HG03025 (cell line): ENCODE results near the gene TMEM8B.
A peak's percentile ranks its signal among the peaks of the same experiment; 100 is the strongest.

Experiments used
- ATAC-seq: cut with Tn5 transposase; IDR thresholded peaks from one replicate; pipeline ENCODE4 v1.9.1; 2021; ENCODE audit warnings: mild to moderate bottlenecking, moderate library complexity; ENCODE audit not compliant: unreplicated experiment, low FRiP score

Gene TMEM8B

DNA sequence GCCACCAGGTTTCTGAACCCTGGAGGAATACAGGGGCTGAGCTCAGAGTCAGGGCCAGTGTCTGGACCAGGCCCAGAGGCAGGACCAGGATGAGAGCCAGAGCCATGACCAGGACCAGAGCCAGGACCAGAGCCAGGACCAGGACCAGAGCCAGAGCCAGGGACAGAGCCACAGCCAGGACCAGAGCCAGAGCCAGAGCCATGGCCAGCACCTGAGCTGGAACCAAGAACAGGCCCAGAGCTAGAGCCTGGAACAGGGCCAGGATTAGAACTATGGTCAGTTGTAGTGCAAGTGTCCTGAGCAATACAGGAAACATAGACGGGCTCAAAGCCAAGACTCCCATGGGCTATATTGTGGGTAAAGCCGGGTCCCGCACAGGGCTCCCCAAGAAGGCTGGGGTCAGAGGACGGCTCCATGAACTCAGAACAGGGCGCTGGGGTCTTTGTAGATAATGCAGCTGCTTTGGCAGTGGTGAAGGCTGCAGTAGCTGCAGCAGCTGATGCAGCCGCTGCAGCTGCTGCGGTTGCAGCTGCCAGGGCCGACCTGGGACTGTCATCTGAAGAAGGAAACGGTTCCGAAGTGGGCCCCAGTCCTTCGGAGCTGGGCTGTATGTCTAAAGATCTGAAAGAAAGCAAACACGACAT is 17.5 kb upstream of the TMEM8B start:
- peak; percentile 0 for ATAC-seq

DNA sequence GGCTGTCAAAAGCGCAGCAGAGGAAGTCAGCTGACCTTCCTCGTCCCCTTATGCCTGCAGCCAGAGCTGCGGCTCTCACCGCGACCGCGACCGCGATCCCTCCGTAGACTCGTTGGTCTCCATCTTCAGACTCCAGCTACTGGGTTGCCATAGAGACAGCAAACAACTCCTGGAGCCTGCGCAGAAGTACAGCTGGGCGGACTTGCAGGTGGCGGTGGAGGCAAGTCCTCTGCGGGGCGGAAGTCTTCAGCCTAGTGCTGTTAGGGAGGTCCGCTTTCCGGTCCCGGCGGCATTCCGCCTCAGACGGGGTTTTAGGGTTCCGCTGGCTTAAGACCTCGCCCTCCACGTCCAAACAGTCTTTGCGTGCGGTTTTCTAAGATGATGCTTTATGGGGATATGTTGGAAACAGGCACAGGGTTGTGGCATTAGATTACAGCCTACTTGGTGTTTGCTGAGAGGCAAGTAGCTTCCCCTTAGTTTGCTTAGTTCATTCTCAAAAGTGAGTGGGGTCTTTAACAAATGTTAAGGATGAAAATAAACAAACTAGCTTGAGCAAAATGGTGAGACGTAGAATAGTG is 16.9 kb upstream of the TMEM8B start, which contains the start of gene SPAG8:
Gene SPAG8 (minus strand): TSS at position 238 of the 578 bp plus-strand sequence. CDS start 115 bp downstream, at position 123.
- ATAC-seq: peak; percentile 39

DNA sequence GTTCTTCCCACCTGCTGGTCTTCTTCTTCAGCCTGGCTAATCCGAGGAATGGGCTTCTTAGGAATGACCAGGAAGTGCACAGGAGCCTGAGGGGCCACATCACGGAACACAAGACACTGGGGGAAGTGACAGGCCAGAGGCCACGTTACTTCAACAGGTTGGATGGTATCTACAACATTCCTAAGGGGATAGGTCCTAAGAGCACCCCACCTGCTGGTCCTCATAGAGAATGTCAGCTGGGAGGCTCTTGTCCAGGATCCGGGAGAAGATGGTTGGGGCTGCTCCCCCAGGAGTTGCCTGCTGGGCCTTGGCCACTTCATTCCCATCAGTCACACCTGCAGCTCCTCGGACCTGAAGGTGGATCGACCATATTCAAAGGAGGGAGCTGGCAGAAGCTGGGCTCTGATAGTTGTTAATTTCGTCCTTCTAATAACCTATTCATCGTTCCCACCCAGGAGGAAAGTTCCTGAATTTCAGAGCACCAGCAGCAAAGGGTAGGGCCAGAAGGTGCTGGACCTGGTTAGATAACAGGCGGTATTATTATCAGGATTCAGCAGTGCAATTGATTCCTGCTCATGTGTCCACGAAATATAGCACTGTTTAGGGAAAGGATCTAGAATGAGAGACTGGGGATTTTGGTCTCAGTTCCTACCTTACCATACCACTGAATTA is 15.5 kb upstream of the TMEM8B start:
- ATAC-seq: no peak

GRCh38 chr9:35814106-35814840 is 14.8 kb upstream of the TMEM8B start:
- ATAC-seq: peak; percentile 9

- ATAC-seq: peak; percentile 81
These were observed 14.0 kb upstream of the TMEM8B start, which contains the start of gene HINT2 for GRCh38 chr9:35814841-35815543. Gene HINT2, minus strand, starts transcription at chr9:35815042. Its CDS starts 63 bp downstream, at chr9:35814979.

- ATAC-seq: no peak
These were observed 12.3 kb upstream of the TMEM8B start for GRCh38 chr9:35816708-35817107.

- no peak for ATAC-seq
These were observed 10.7 kb upstream of the TMEM8B start for GRCh38 chr9:35818341-35818740.

DNA sequence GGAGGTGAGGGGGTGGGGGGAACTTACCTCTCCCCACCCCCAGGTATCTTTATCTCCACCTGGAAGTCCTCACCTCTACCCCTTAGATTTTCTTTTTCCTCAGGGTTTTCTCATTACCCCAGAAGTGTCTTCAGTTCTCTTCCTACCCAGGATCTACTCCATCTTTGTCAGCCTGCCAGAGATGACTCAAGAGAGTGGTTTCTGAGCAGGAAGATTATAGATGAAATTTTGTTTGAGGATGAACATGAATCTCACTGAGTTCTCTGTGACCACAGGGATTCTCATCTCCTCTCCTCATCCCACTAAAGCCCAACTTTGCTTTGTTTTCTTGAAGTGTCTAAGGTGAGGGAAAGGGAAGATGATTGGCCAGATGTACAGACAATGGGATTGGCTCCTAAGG is 9.0 kb upstream of the TMEM8B start:
- no peak for ATAC-seq

DNA sequence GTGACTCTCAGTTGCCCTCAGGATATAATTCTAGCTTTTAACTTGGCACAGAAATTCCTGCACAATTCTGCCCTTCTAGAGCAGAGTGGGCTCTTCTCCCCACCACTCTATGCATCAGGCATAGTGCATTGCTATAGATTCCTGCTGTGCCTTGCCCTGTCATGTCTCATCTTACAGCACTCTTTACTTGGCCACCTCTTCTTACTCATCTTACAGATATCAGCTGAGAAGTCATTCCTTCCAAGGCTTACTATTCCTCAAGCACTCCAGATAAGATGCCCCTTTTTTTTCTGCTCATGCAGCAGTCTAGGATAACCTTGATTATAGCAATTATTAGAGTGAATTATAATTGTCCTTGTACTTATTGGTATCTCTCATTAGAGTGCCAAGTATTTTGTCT is 6.1 kb upstream of the TMEM8B start:
- ATAC-seq: no peak

DNA sequence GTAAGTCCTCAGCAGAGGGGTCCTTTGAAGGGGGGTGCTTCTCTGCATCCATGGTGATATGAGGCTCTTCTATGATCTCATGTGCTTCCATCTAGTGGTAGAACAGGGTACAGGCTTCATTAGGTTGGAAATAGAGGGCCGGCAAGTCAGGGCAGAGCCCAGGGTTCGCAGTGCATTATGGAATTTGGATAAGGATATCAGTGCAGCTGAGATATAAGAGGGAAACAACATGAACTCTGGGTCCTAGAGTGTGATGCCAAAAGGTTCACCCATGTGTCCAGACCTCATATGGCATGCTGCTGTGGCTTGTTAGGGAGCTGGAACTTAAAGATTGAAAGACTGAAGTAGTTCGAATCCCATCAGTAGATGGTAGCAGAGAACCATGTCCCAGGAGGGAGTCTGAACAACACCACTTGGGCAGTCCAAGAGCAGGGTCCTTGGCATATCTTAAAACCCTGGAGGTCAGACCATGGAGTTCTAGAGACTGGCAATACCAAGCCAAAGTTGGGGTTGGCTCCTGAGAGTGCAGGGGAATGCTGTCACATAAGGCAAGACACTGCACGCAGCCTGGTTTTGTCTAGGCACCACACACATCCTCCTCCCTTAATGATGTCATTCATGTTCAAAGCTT is 2.8 kb upstream of the TMEM8B start:
- ATAC-seq: no peak

- no peak for ATAC-seq
These were observed 1.5 kb upstream of the TMEM8B start for GRCh38 chr9:35827486-35827885.

DNA sequence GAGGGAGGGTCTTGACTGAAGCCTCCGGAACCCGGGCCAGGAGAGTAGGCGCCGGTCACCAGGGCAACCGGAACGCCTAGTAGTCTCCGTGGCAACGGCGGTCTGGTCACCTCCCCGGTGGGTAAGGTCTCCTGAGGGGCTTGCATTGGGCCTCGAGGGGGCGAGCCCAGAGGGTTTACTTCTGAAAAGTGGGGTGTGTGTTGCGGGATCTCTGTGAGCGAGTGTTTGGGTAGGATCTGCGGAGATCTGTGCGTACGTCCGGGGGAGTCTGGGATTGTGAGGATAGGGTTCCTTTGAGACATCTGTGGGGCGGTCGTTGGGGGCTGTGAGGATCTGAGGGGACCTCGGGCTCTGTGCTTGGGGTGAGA is 328 bp upstream of the TMEM8B start, which contains the start of gene FAM221B:
Gene FAM221B (minus strand): TSS at position 17 of the 368 bp plus-strand sequence. CDS start 2,571 bp downstream, outside the sequence.
- ATAC-seq: no peak

DNA sequence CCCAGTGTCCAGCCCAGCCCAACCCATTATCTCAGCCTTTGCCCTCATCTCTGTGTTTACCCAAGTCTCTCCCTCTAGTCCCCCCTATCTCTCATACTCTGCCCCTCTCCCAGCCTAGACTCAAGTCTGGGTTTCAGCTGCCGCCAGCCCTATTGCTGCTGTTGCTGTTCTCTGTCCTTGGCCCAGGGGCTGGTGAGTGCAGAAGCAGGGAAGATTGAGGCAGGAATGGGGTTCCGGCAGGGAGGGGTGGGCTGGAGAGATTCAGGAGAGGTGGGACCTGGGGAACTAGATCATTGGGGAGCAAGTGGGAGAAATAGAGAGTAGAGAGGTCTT is 702 bp downstream of the TMEM8B start:
- ATAC-seq: no peak

DNA sequence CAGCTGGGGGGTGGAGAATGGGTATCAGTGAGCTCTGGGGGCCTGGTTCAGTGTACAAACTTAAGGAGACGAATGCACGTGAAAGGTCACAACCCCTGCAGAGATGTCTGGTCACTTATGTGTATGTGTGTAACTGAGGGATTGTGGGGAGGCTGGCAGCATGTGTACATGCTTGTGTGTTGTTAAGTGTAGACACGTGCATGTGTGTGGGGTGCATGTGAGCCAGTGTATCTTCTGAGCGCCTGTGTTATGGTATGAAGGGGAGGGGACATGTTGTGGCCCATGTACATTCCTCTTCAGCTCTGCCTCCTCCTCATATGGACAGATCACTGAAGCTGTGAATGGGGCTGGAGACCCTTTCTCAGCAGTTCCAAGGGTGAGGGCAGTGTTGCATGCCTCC is 2.0 kb downstream of the TMEM8B start:
- no peak for ATAC-seq

- no peak for ATAC-seq
These were observed 3.8 kb downstream of the TMEM8B start for GRCh38 chr9:35832814-35833213.

DNA sequence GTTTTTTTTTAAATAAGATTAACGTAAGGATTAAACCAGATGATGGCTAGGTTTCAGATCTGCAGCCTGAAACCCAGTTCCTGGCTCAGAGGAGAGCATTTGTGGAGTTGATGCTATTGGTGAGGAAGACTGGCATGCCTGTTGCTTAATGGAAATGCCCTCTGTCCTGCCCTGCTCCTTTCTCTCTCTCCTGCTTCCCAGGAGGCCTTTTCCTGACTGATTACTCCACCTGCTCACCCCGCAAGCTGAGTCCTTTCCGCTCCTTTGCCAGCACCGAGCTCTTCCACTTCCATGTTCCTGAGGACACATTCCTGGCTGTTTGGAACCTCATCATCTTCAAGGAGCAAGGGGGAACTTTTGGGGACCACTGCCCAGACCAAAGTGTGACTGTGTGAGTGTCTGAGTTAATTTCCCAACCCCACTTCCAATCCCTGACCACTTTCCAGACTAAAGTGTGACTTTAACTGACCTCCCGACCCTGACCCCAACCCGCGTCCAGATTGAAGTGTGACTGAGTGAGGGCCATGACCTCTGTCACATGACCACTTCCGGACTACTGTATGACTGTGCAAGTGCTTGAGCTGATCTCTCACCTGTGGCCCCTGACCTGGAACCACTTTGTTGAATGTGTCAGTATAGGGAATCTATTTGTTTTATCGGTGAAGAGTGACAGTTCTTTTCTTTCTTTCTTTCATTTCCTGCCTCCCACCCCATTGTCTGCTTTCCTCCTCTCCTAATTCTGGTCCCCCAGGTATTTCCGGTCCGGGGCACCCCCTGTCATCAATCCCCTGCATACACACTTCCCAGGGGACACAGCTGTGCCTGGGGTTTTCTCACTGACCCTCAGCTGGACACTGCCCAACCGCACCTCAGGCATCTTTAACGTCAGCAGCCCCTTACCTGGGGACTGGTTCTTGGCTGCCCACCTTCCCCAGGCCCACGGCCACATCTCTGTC is 5.5 kb downstream of the TMEM8B start:
- ATAC-seq: no peak

GRCh38 chr9:35835216-35835632 is 6.2 kb downstream of the TMEM8B start:
- no peak for ATAC-seq

GRCh38 chr9:35835766-35836165 is 6.7 kb downstream of the TMEM8B start:
- no peak for ATAC-seq

GRCh38 chr9:35836595-35836994 is 7.6 kb downstream of the TMEM8B start:
- no peak for ATAC-seq
